CD8-positive, alpha-beta memory T cell (primary cell): Measurements from ENCODE around the gene ELK3. TPM values are rescaled to one million over a fixed set of nuclear protein-coding genes. Genes with fewer than 3 reads are reported as not detected.

ENCODE experiments used
- CTCF ChIA-PET: fragments of 350-600 bp; sonication (Branson Sonifier 250); formaldehyde crosslinking; loops from one replicate; lab custom pipeline; 2021; ENCODE audit warnings: antibody characterized with exemption; lab: Charles Lee
- POLR2A ChIA-PET: fragments of 350-600 bp; sonication (Branson Sonifier 250); formaldehyde crosslinking; loops from one replicate; lab custom pipeline; 2021; ENCODE audit warnings: antibody characterized with exemption; lab: Charles Lee
- DNase-seq, 5 donors: peaks; one replicate each; pipeline versions ENCODE4 v3.0.0 to v3.0.0-alpha.2; 2020 to 2022; ENCODE audit warnings: mixed read lengths in 1 of 5
- H3K27ac ChIP-seq: one replicate; pipeline ENCODE4 v1.7.0; 2013; ENCODE audit warnings: low read depth, mild to moderate bottlenecking, low read length, moderate library complexity
- H3K27me3 ChIP-seq: 2 replicates; pipeline ENCODE4 v1.7.0; 2013; ENCODE audit warnings: low read length, mild to moderate bottlenecking; ENCODE audit not compliant: insufficient read depth, poor library complexity, severe bottlenecking
- H3K36me3 ChIP-seq: 2 replicates; pipeline ENCODE4 v1.7.0; 2013; ENCODE audit warnings: mild to moderate bottlenecking, low read length, moderate library complexity; ENCODE audit not compliant: insufficient read depth
- H3K4me1 ChIP-seq: 2 replicates; pipeline ENCODE4 v1.7.0; 2013; ENCODE audit warnings: mild to moderate bottlenecking, low read length, moderate library complexity; ENCODE audit not compliant: insufficient read depth
- H3K4me3 ChIP-seq: 2 replicates; pipeline ENCODE4 v1.7.0; 2013; ENCODE audit warnings: mild to moderate bottlenecking, low read length
- H3K9me3 ChIP-seq: 2 replicates; pipeline ENCODE4 v1.7.0; 2013; ENCODE audit warnings: mild to moderate bottlenecking, low read length
- H3K27ac Mint-ChIP-seq, 8 donors: one replicate each; pipeline ENCODE4 v1.8.0; 2020 to 2021; ENCODE audit warnings: mixed read lengths in 8 of 8, mild to moderate bottlenecking in 6 of 8, inconsistent platforms in 3 of 8, moderate library complexity in 3 of 8
- H3K27me3 Mint-ChIP-seq, 2 donors: one replicate each; pipeline ENCODE4 v1.8.0; 2020 to 2021; ENCODE audit warnings: mixed read lengths in 2 of 2, mild to moderate bottlenecking in 1 of 2, moderate library complexity in 1 of 2
- H3K36me3 Mint-ChIP-seq, 3 donors: one replicate each; pipeline ENCODE4 v1.8.0; 2020 to 2021; ENCODE audit warnings: mixed read lengths in 3 of 3, inconsistent platforms in 1 of 3, mild to moderate bottlenecking in 1 of 3
- H3K4me1 Mint-ChIP-seq, 3 donors: one replicate each; pipeline ENCODE4 v1.8.0; 2020 to 2021; ENCODE audit warnings: mixed read lengths in 3 of 3, inconsistent platforms in 1 of 3, mild to moderate bottlenecking in 1 of 3
- H3K4me3 Mint-ChIP-seq, 7 donors: one replicate each; pipeline ENCODE4 v1.8.0; 2020 to 2021; ENCODE audit warnings: mixed read lengths in 7 of 7, mild to moderate bottlenecking in 6 of 7, moderate library complexity in 4 of 7, inconsistent platforms in 2 of 7
- H3K9me3 Mint-ChIP-seq, 5 donors: one replicate each; pipeline ENCODE4 v1.8.0; 2020 to 2022; ENCODE audit warnings: mixed read lengths in 5 of 5, mild to moderate bottlenecking in 3 of 5, moderate library complexity in 2 of 5, inconsistent platforms in 1 of 5
- polyA plus RNA-seq: library from polyadenylated mRNA; unstranded; fragments of 300-500 nt; fragmentation: Illumina TruSeq; gene quantifications from one replicate; pipeline ENCODE4 v1.2.3, GENCODE V29; 2021
- total RNA-seq, 2 experiments: library from RNA; stranded (reverse); gene quantifications; one replicate each; pipeline ENCODE4 v1.2.3, GENCODE V29; 2021

ELK3 gene
- total and polyA plus RNA-seq, 3 experiments from 2014 or later: 24.0 to 44.3 (median 28.4) TPM

DNA sequence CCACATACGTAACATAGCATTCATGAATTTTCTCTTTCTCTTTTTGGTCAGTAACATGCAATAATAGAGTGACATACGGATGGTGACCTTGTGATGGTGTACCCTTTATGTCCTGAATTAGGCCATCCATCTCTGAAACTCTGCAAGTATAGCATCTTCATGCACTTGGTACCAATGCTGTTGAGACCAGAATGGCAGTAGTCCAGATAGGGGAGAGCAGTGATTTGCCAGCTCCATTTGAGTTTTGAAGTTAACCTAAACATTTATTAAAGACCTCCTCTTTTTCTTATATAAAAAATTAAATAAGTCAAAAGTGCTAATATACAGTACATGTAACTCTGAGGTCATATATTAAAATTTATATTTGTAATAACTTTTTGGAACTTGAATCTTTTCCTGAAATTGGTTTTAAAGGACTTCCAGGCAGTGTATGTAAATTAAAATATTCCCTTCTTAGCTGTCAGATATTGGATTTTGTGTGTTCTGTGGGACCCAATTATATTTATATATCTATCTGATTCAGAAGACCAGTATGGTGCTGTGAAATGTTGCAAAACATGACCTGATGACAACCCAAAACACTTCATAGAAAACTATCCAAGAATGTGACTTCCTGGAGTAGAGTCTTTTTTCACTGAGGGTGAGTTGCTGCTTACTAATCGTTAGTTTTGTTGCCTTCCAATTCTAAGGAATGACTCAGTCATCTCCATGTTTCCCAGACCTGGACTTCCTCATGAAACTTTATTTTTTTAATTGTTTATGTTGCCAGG is 3.5 kb downstream of the ELK3 start:
- Histone ChIP-seq H3K4me1 (peaks cover 34% of the 10 kb centered on the region), H3K27me3 (no peaks in the 10 kb centered on the region), H3K9me3 (no peaks in the 10 kb centered on the region), H3K4me3 (no peak overlapping the region), H3K36me3 (no peaks in the 10 kb centered on the region), H3K27ac (no peak overlapping the region)
- ChIA-PET POLR2A (no interaction called here), CTCF (interaction anchor here (1.7 kb wide), 1 partner anchor 14 kb away, joined by 4 read pairs; no protein-coding TSS in a partner anchor)
- peak overlapping the region in 6 of 7 donors; percentile 13 to 99 (median 96) for H3K4me3 Mint-ChIP-seq
- H3K27me3 Mint-ChIP-seq: peaks cover 0 to 3% of the 10 kb centered on the region in 2 donors
- peaks cover 53 to 66% (median 58%) of the 10 kb centered on the region in 3 donors for H3K4me1 Mint-ChIP-seq
- no peak for DNase-seq
- no peaks in the 10 kb centered on the region for H3K9me3 Mint-ChIP-seq
- H3K27ac Mint-ChIP-seq: peak overlapping the region; percentile 71 to 100 (median 98)
- H3K36me3 Mint-ChIP-seq: peaks cover 0 to 15% (median 0%) of the 10 kb centered on the region in 3 donors

- Mint-ChIP-seq H3K9me3 (no peaks in the 10 kb centered on the region), H3K36me3 (peaks cover 4 to 18% (median 4%) of the 10 kb centered on the region in 3 donors), H3K4me1 (peaks cover 57 to 63% (median 57%) of the 10 kb centered on the region in 3 donors), H3K4me3 (peak overlapping the region; percentile 5 to 52 (median 25)), H3K27me3 (peaks cover 0 to 3% of the 10 kb centered on the region in 2 donors), H3K27ac (peak overlapping the region; percentile 5 to 98 (median 80))
- CTCF ChIA-PET: interaction anchor here (1.7 kb wide), 1 partner anchor 13 kb away, joined by 4 read pairs; no protein-coding TSS in a partner anchor
- H3K27me3 ChIP-seq: no peaks in the 10 kb centered on the region
- H3K36me3 ChIP-seq: no peaks in the 10 kb centered on the region
- H3K9me3 ChIP-seq: no peaks in the 10 kb centered on the region
- no peak overlapping the region for H3K27ac ChIP-seq
- no peak for DNase-seq
- peaks cover 34% of the 10 kb centered on the region for H3K4me1 ChIP-seq
- POLR2A ChIA-PET: interaction anchor here (0.5 kb wide), 1 partner anchor 16 kb away, joined by 3 read pairs; no protein-coding TSS in a partner anchor
- peak overlapping the region; percentile 24 for H3K4me3 ChIP-seq
Observed at GRCh38 chr12:96198965-96199364, 4.8 kb downstream of the ELK3 start.

DNA sequence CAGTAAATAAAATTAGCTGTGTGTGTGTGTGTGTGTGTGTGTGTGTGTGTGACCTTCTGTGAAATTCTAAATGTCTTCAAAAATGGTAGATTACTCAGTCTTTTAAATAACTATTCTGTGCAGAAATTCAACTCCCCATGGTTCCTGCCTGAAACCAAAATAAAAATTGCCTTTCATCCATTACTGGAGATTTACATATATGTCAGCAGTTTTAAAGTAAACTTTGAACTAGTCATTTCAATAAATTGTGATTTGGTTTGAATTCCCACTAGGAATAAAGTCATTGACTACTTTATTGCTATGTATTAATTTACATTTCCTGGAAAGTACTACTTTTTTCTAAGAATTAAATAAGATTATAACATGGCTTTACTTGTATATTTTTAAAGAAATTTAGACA is 5.3 kb downstream of the ELK3 start:
- Histone ChIP-seq H3K27ac (no peak overlapping the region), H3K36me3 (no peaks in the 10 kb centered on the region), H3K4me3 (peak overlapping the region; percentile 24), H3K9me3 (no peaks in the 10 kb centered on the region), H3K27me3 (no peaks in the 10 kb centered on the region), H3K4me1 (peaks cover 34% of the 10 kb centered on the region)
- Mint-ChIP-seq H3K27ac (peak overlapping the region; percentile 2 to 98 (median 80)), H3K4me3 (peak overlapping the region in 5 of 7 donors; percentile 21 to 52 (median 25)), H3K36me3 (peaks cover 4 to 15% (median 4%) of the 10 kb centered on the region in 3 donors), H3K9me3 (no peaks in the 10 kb centered on the region), H3K27me3 (peaks cover 0 to 3% of the 10 kb centered on the region in 2 donors), H3K4me1 (peaks cover 60 to 68% (median 62%) of the 10 kb centered on the region in 3 donors)
- no peak for DNase-seq
- CTCF ChIA-PET: interaction anchor here (1.7 kb wide), 1 partner anchor 16 kb away, joined by 9 read pairs; no protein-coding TSS in a partner anchor
- POLR2A ChIA-PET: no interaction called here

GRCh38 chr12:96201272-96202227 is 7.4 kb downstream of the ELK3 start:
- H3K36me3 ChIP-seq: no peaks in the 10 kb centered on the region
- ChIA-PET CTCF (interaction anchor here (1.5 to 2.4 kb wide), 2 partner anchors 14 to 140 kb away, joined by 3 to 10 read pairs; no protein-coding TSS in a partner anchor), POLR2A (interaction anchor here (0.6 kb wide), 1 partner anchor 272 kb away, joined by 3 read pairs; no protein-coding TSS in a partner anchor)
- no peak overlapping the region for H3K27ac ChIP-seq
- no peaks in the 10 kb centered on the region for H3K9me3 Mint-ChIP-seq
- peak overlapping the region in 5 of 8 donors; percentile 12 to 91 (median 56) for H3K27ac Mint-ChIP-seq
- H3K36me3 Mint-ChIP-seq: peaks cover 4 to 9% (median 5%) of the 10 kb centered on the region in 3 donors
- DNase-seq: no peak
- H3K27me3 ChIP-seq: no peaks in the 10 kb centered on the region
- H3K4me3 Mint-ChIP-seq: peak overlapping the region in 1 of 7 donors; percentile 6
- H3K4me1 Mint-ChIP-seq: peaks cover 70 to 81% (median 71%) of the 10 kb centered on the region in 3 donors
- H3K9me3 ChIP-seq: no peaks in the 10 kb centered on the region
- no peak overlapping the region for H3K4me3 ChIP-seq
- H3K27me3 Mint-ChIP-seq: no peaks in the 10 kb centered on the region
- H3K4me1 ChIP-seq: peaks cover 47% of the 10 kb centered on the region

- Mint-ChIP-seq H3K9me3 (no peaks in the 10 kb centered on the region), H3K4me1 (peaks cover 67 to 80% (median 71%) of the 10 kb centered on the region in 3 donors), H3K36me3 (peaks cover 4 to 9% (median 5%) of the 10 kb centered on the region in 3 donors), H3K27ac (peak overlapping the region in 4 of 8 donors; percentile 44 to 90 (median 76)), H3K4me3 (no peak overlapping the region), H3K27me3 (no peaks in the 10 kb centered on the region)
- DNase-seq: no peak
- POLR2A ChIA-PET: no interaction called here
- Histone ChIP-seq H3K36me3 (no peaks in the 10 kb centered on the region), H3K27ac (no peak overlapping the region), H3K4me1 (peaks cover 46% of the 10 kb centered on the region), H3K27me3 (no peaks in the 10 kb centered on the region), H3K4me3 (no peak overlapping the region), H3K9me3 (no peaks in the 10 kb centered on the region)
- CTCF ChIA-PET: interaction anchor here (2.1 kb wide), 1 partner anchor 11 kb away, joined by 11 read pairs; no protein-coding TSS in a partner anchor
Observed at GRCh38 chr12:96204381-96204780, 10.2 kb downstream of the ELK3 start.

DNA sequence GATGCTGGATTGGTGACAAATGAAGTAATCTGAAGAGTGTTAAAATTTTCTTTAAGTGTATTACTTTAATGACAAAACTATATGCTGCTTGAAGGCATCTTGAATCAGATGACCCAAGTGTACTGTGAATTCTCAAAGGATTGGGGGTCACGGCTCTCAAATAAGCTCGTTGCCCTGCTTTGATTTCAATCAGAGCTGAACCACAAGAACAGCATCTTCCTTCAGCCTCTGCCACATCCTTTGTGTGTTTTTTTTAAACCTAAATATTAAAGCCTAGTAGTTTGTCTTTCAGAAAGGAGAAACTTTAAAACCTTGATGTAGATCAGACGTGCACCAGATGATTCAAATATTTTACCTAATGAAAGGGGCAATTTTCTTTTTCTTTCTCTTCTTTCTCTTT is 11.7 kb downstream of the ELK3 start:
- H3K9me3 ChIP-seq: no peaks in the 10 kb centered on the region
- DNase-seq: peak in 2 of 5 donors; percentile 37 to 56
- H3K27ac Mint-ChIP-seq: peak overlapping the region; percentile 16 to 91 (median 82)
- H3K36me3 ChIP-seq: no peaks in the 10 kb centered on the region
- H3K9me3 Mint-ChIP-seq: no peaks in the 10 kb centered on the region
- peaks cover 4 to 9% (median 9%) of the 10 kb centered on the region in 3 donors for H3K36me3 Mint-ChIP-seq
- H3K4me1 Mint-ChIP-seq: peaks cover 76 to 86% (median 82%) of the 10 kb centered on the region in 3 donors
- H3K4me3 Mint-ChIP-seq: peak overlapping the region; percentile 13 to 80 (median 71)
- H3K4me1 ChIP-seq: peaks cover 59% of the 10 kb centered on the region
- no peak overlapping the region for H3K27ac ChIP-seq
- ChIA-PET POLR2A (no interaction called here), CTCF (interaction anchor here (0.6 to 2.1 kb wide), 3 partner anchors 10 to 745 kb away, joined by 3 to 11 read pairs (median 3); no protein-coding TSS in a partner anchor)
- no peaks in the 10 kb centered on the region for H3K27me3 Mint-ChIP-seq
- no peak overlapping the region for H3K4me3 ChIP-seq
- no peaks in the 10 kb centered on the region for H3K27me3 ChIP-seq

DNA sequence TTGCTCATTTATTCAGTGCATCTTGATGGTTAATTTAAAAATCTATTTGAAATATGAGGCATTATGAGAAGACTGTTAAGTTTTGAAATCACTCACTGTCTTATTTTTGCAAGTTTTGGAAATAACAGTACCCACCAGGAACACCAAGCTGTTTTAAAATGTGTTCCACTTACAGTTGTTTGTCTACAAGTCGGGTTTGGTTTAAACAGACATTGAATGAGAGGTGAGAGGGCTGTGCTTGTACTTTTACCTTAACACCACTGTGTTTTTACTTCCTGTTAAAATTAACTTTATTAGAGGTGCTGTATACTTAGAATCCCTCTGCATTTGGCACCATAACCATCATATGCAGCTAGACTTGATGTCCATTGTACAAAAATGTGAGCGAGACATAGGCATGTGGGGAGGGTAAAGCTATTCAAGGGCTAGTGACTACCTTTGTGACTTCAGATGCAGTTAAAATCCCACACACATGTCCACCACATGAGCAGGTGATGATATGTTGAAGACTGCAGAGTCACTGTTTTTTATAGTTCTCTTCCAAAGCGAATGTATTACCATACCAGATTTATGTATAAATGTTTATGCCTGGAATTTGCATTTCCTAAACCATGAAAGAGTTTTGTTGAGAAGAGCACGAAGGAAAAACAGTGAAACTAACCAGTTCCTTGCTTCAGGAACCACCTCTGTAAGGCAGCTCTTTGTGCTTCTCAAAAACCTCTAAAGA is 12.9 kb downstream of the ELK3 start:
- H3K27ac Mint-ChIP-seq: peak overlapping the region; percentile 27 to 91 (median 78)
- ChIA-PET POLR2A (no interaction called here), CTCF (interaction anchor here (1.1 to 1.6 kb wide), 3 partner anchors 9 to 138 kb away, joined by 3 to 4 read pairs (median 4); no protein-coding TSS in a partner anchor)
- no peaks in the 10 kb centered on the region for H3K27me3 Mint-ChIP-seq
- H3K4me1 ChIP-seq: peaks cover 71% of the 10 kb centered on the region
- no peak for DNase-seq
- peak overlapping the region; percentile 29 to 74 (median 70) for H3K4me3 Mint-ChIP-seq
- H3K36me3 Mint-ChIP-seq: peaks cover 4 to 9% (median 6%) of the 10 kb centered on the region in 3 donors
- peaks cover 83 to 92% (median 84%) of the 10 kb centered on the region in 3 donors for H3K4me1 Mint-ChIP-seq
- no peaks in the 10 kb centered on the region for H3K9me3 Mint-ChIP-seq
- H3K9me3 ChIP-seq: no peaks in the 10 kb centered on the region
- H3K27ac ChIP-seq: no peak overlapping the region
- H3K36me3 ChIP-seq: no peaks in the 10 kb centered on the region
- H3K27me3 ChIP-seq: no peaks in the 10 kb centered on the region
- no peak overlapping the region for H3K4me3 ChIP-seq
